Fibroblast of skin of abdomen (primary cell): Measurements from ENCODE around the gene GABRE.
"Not testable (repeated sequence)": the region's sequence is repeated elsewhere in the genome, so short reads cannot be mapped to it uniquely, and the experiment has no call there.

Experiments used
- DNase-seq: peaks from one replicate; pipeline ENCODE4 v3.0.0-alpha.2; 2013

GABRE gene

DNA sequence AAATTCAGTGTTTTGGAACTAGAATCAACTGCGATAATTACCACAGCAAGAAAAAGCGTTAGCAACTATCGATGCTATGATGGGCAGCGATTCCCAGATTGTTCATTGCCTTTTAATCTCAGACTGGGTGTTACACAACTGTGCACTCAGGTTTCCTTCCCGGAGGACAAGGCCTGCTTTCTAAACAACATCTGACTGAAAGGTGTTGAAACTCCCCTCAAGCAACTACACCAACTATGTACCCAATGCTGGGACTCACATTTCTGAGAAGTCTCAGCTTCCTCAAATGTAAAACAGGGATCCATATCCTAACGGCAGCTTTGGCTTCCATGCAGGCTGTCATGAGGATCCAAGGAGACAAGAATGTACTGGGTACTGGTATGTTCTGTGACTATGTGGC is 8.2 kb downstream of the GABRE start:
- DNase-seq = no peak

- DNase-seq = no peak
Observed at GRCh38 chrX:151962034-151962433, 12.4 kb downstream of the GABRE start.

GRCh38 chrX:151958101-151958500 is 16.4 kb downstream of the GABRE start:
- no peak for DNase-seq

- DNase-seq = no peak
Observed at GRCh38 chrX:151954730-151955129, 19.7 kb downstream of the GABRE start.

GRCh38 chrX:151938172-151938571 is 36.3 kb downstream of the GABRE start:
- DNase-seq = no peak

DNA sequence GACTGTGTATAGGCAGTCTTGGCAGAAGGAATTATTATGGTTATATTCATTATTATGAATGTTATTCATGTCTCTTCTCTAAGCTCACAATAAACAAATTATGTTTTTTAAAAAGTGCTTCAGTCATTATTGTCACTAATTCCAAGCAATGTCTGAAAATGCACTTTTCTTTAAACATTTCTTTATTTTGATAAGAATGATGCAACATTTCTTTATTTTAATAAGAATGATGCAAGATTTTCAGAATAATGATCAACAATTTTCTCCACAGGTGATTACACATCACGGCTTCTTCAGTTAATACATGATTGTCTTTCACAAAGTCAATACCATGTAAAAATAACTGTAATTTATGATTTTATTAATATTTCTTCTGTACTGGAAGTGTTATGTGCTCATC is 39.1 kb downstream of the GABRE start:
- no peak for DNase-seq

DNA sequence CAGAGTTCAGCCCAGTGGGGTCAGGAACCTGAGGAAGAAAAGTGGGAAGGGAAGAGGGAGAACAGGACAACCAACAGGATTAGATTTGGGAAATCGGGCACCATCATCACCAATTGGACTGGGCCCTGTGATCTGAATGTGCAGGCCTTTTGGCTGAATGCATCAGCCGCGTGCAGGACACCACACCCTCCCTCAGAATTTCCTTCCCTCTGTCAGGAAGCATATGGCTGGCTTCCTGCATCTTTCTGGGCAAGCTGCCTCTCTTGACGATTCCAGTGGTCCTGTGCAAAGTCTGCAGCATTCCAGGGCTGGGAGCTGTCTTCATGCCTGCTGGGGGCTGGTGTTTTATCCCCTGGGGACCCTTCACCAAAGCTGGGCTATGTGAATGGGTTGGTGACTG is 45.4 kb downstream of the GABRE start:
- DNase-seq = no peak

DNA sequence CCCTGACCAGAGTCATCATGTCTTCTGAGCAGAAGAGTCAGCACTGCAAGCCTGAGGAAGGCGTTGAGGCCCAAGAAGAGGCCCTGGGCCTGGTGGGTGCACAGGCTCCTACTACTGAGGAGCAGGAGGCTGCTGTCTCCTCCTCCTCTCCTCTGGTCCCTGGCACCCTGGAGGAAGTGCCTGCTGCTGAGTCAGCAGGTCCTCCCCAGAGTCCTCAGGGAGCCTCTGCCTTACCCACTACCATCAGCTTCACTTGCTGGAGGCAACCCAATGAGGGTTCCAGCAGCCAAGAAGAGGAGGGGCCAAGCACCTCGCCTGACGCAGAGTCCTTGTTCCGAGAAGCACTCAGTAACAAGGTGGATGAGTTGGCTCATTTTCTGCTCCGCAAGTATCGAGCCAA is 50.8 kb downstream of the GABRE start:
- DNase-seq = no peak

DNA sequence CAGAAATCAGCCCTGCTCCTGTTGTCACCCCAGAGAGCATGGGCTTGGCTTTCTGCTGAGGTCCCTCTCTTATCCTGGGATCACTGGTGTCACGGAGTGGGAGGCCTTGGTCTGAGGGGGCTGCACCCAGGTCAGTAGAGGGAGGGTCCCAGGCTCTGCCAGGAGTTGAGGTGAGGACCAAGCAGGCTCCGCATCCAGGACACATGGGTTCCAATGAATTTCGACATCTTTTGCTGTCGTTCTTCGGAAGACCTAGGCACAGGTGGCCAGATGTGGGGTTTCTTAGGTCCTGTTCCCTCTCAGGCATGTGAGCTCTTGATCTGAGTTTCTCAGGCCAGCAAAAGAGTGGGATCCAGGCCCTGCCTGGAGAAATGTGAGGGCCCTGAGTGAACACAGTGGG is 51.8 kb downstream of the GABRE start:
- no peak for DNase-seq

- no peak for DNase-seq
Observed at GRCh38 chrX:151921866-151922265, 52.6 kb downstream of the GABRE start.

DNA sequence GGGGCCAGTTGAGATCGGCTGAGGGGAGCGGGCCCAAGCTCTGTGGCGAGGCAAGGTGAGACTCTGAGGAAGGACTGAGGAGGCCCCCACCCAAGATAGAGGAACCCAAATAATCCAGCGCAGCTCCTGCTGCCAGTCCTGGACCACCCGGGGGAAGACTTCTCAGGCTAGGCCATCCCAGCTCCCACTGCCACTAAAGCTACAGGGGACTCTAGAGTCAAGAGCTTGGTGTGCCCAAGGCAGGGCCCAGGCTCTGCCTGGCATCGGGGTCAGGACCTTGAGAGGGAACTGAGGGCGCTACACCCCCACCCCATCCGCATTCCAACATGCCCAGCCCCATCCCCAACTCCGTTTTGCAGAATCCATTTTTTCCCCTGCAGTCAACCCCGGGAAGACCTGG is 53.2 kb downstream of the GABRE start:
- no peak for DNase-seq

GRCh38 chrX:151920530-151920929 is 53.9 kb downstream of the GABRE start:
- no peak for DNase-seq

DNA sequence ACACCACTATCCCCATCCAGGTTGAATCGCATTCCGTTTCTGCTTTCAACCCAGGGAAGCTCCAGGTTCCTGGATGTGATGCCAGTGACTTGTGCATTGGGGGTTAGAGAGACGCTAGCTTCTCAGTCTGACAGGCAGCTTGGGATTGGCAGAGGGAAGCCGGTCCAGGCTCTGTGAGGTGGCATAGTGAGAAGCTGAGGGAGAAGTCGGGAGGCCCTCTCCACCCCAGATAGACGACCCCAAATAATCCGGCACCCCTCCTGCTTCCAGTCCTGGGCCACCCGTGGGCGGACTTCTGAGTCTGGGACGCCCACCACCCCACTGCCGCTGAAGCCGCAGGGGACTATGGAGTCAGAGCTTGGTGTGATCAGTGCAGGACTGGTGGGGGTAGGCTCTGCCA is 54.4 kb downstream of the GABRE start:
- no peak for DNase-seq

GRCh38 chrX:151919610-151920009 is 54.9 kb downstream of the GABRE start:
- DNase-seq = no peak

- not testable (repeated sequence) for DNase-seq
Observed at GRCh38 chrX:151918736-151919135, 55.7 kb downstream of the GABRE start.

- DNase-seq = no peak
Observed at GRCh38 chrX:151912780-151913179, 61.7 kb downstream of the GABRE start, which contains the start of gene MAGEA4. TSS of gene MAGEA4 (plus strand) at chrX:151912889. CDS start at chrX:151923665, 10,776 bp downstream.

DNA sequence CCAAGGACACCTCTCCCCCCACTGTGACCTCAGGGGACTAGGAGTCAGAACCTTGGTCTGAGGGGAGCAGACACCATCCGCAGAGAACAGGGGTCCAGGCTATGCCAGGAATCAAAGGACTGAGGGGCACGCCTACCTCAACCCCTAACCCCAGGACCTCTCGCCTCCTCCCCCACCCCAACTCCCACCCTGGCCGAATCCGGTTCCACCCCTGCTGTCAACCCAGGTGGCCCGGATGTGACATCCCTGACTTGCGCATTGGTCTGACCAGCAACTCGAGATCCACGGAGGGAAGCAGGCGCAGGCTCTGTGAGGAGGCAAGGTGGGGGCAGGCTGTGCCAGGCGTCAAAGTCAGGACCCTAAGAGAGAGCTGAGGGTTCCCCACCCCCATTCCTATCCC is 62.3 kb downstream of the GABRE start:
- DNase-seq = no peak

DNA sequence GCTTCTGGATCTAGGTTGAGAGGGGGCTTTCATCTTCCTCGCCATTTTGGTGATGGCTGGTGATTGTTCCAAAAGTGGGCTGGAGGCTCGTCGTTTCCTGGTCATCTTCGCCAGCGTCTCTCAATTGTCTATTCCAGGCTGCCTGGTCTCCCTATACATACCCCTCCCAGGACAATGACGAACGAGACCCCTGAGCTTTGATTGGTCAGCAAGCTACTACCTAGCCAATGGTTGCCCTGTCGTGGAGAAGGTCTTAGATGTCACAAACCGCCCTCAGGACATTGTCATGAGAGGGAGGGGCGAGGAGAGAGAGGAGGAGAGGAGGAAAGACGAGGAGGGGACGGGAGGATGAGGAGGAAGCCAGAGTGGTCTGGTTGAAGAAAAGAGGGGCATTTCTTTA is 69.5 kb downstream of the GABRE start:
- DNase-seq = no peak
